ENCODE data around the gene TSFM.

The TSFM gene

DNA sequence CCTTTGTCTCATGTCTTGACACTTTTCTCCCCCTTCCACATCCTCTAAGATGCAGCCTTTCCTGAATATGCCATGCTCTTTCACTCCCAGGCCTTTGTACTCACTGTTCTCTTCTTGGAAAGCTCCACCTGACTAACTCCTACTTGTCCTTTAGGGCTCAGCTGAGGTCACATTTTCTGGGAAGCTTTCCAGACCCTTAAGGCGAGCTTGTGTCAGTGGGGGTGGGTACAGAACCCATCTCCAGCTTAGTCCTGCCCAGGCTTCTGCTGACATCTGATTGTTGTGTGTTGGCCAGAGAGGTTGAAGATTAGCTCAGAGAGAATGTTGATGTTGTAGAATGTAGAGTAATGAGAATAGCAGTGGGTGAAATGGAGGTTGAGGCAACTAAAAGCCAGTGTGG, 2.9 kb upstream of the TSFM start:
- Histone ChIP-seq H3K4me3 (ENCODE audit: low read depth in 1 of 5, low read length in 5 of 5) (no peak overlapping the region), H3K4me1 (ENCODE audit: control insufficient read depth in 5 of 5, insufficient read depth in 5 of 5, low read length in 5 of 5) (peaks cover 5 to 21% (median 15%) of the 10 kb centered on the region in 5 donors), H3K27ac (ENCODE audit: low read depth, low read length) (no peak overlapping the region), H3K9me3 (ENCODE audit: control insufficient read depth in 5 of 5, low read length in 5 of 5) (no peaks in the 10 kb centered on the region), H3K9ac (ENCODE audit: low read length in 5 of 5) (no peak overlapping the region), H3K36me3 (ENCODE audit: control insufficient read depth in 5 of 5, insufficient read depth in 5 of 5, low read length in 5 of 5) (peaks cover 0 to 19% (median 16%) of the 10 kb centered on the region in 5 donors), H3K27me3 (ENCODE audit: control insufficient read depth in 5 of 5, insufficient read depth in 4 of 5, low read length in 5 of 5) (no peaks in the 10 kb centered on the region)

DNA sequence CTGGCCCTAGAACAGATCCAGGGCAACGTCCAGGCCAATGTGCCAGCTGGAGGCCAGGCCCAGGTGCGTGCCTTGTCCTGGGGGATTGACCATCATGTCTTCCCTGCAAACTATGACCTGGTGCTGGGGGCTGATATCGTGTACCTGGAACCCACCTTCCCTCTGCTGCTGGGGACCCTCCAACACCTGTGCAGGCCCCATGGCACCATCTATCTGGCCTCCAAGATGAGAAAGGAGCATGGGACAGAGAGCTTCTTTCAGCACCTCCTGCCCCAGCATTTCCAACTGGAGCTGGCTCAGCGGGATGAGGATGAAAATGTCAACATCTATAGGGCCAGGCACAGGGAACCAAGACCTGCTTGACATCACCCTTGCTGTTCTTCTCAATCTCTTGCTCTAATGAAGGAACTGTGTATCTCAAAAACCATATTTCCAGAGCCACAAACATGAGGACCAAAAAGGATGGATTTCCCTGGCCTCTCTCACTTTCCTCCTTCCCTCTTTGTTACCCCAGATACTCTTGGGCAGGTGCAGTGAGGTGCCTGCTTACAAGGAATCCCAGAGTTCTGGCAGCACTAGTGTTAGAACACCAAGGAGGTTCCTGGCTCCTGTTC, 2.2 kb upstream of the TSFM start:
- Histone ChIP-seq H3K27me3 (ENCODE audit: control insufficient read depth in 5 of 5, insufficient read depth in 4 of 5, low read length in 5 of 5) (no peaks in the 10 kb centered on the region), H3K9me3 (ENCODE audit: control insufficient read depth in 5 of 5, low read length in 5 of 5) (no peaks in the 10 kb centered on the region), H3K36me3 (ENCODE audit: control insufficient read depth in 5 of 5, insufficient read depth in 5 of 5, low read length in 5 of 5) (peaks cover 0 to 17% (median 15%) of the 10 kb centered on the region in 5 donors), H3K4me3 (ENCODE audit: low read depth in 1 of 5, low read length in 5 of 5) (no peak overlapping the region), H3K4me1 (ENCODE audit: control insufficient read depth in 5 of 5, insufficient read depth in 5 of 5, low read length in 5 of 5) (peaks cover 5 to 21% (median 15%) of the 10 kb centered on the region in 5 donors), H3K9ac (ENCODE audit: low read length in 5 of 5) (no peak overlapping the region), H3K27ac (ENCODE audit: low read depth, low read length) (no peak overlapping the region)

DNA sequence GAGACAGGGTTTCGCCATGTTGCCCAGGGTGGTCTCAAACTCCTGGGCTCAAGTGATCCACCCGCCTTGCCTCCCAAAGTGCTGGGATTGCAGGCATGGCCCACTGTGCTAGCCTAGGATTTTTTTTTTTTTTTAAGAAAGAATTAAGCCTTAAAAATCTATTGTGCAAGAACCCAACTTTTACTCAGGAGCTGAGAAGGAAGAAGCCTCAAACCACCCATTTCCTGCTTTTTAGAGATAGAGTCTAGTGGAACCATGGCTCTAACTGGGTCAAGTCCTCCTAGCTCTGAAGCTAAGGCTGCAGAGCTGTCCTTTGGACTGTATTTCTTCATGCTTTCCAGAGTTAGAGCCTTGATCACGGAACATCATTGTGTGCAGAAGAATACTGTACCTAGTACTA, 1.3 kb upstream of the TSFM start:
- Histone ChIP-seq H3K9ac (ENCODE audit: low read length in 5 of 5) (no peak overlapping the region), H3K4me1 (ENCODE audit: control insufficient read depth in 5 of 5, insufficient read depth in 5 of 5, low read length in 5 of 5) (peaks cover 5 to 21% (median 15%) of the 10 kb centered on the region in 5 donors), H3K36me3 (ENCODE audit: control insufficient read depth in 5 of 5, insufficient read depth in 5 of 5, low read length in 5 of 5) (peaks cover 2 to 23% (median 18%) of the 10 kb centered on the region in 5 donors), H3K4me3 (ENCODE audit: low read depth in 1 of 5, low read length in 5 of 5) (no peak overlapping the region), H3K9me3 (ENCODE audit: control insufficient read depth in 5 of 5, low read length in 5 of 5) (no peaks in the 10 kb centered on the region), H3K27ac (ENCODE audit: low read depth, low read length) (no peak overlapping the region), H3K27me3 (ENCODE audit: control insufficient read depth in 5 of 5, insufficient read depth in 4 of 5, low read length in 5 of 5) (no peaks in the 10 kb centered on the region)

DNA sequence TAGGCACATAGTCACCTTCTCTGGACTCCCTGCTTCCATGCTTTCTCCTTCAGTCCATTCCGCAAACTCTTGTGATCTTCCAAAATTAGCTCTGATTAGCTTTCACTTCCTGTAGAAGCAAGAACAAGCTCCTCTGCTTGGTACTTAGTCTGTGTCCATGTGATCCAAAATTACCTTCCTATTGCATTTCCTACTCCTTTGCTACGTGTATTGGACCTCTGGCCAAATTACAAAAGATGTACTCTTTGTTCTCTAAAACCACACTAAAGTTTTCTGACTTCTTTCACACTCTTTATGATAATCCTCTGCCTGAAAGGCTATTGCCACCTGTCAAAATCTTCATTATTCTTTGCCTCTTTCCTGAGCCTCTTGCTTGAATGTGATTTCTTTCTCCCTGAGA, 786 bp upstream of the TSFM start:
- Histone ChIP-seq H3K4me1 (ENCODE audit: control insufficient read depth in 5 of 5, insufficient read depth in 5 of 5, low read length in 5 of 5) (peaks cover 5 to 21% (median 15%) of the 10 kb centered on the region in 5 donors), H3K9ac (ENCODE audit: low read length in 5 of 5) (no peak overlapping the region), H3K9me3 (ENCODE audit: control insufficient read depth in 5 of 5, low read length in 5 of 5) (no peaks in the 10 kb centered on the region), H3K36me3 (ENCODE audit: control insufficient read depth in 5 of 5, insufficient read depth in 5 of 5, low read length in 5 of 5) (peaks cover 7 to 28% (median 24%) of the 10 kb centered on the region in 5 donors), H3K27me3 (ENCODE audit: control insufficient read depth in 5 of 5, insufficient read depth in 4 of 5, low read length in 5 of 5) (no peaks in the 10 kb centered on the region), H3K4me3 (ENCODE audit: low read depth in 1 of 5, low read length in 5 of 5) (no peak overlapping the region), H3K27ac (ENCODE audit: low read depth, low read length) (no peak overlapping the region)

DNA sequence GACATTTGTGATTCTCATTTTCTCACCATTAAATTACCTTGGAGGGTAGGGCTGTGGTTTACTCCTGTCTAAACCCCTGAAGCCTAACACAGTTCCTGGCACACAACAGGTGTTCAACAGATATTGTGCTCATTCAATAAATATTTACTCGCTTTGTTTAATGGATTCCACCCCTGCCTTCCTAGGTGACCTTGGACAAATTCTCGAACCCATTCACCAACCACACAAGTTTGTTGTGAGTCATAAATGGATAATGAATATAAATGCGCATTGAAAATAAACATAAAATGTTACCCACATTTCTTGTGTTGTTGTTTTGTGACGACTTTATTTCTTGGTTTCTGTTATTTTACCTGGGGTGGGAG, 362 bp upstream of the TSFM start:
- H3K27me3 ChIP-seq (ENCODE audit: control insufficient read depth in 5 of 5, insufficient read depth in 4 of 5, low read length in 5 of 5): no peaks in the 10 kb centered on the region
- peaks cover 5 to 21% (median 15%) of the 10 kb centered on the region in 5 donors for H3K4me1 ChIP-seq (ENCODE audit: control insufficient read depth in 5 of 5, insufficient read depth in 5 of 5, low read length in 5 of 5)
- peak overlapping the region in 1 of 5 donors; percentile 87 for H3K9ac ChIP-seq (ENCODE audit: low read length in 5 of 5)
- H3K36me3 ChIP-seq (ENCODE audit: control insufficient read depth in 5 of 5, insufficient read depth in 5 of 5, low read length in 5 of 5): peaks cover 12 to 32% (median 28%) of the 10 kb centered on the region in 5 donors
- H3K27ac ChIP-seq (ENCODE audit: low read depth, low read length): no peak overlapping the region
- H3K4me3 ChIP-seq (ENCODE audit: low read depth in 1 of 5, low read length in 5 of 5): peak overlapping the region in 3 of 5 donors; percentile 100
- H3K9me3 ChIP-seq (ENCODE audit: control insufficient read depth in 5 of 5, low read length in 5 of 5): no peaks in the 10 kb centered on the region

DNA sequence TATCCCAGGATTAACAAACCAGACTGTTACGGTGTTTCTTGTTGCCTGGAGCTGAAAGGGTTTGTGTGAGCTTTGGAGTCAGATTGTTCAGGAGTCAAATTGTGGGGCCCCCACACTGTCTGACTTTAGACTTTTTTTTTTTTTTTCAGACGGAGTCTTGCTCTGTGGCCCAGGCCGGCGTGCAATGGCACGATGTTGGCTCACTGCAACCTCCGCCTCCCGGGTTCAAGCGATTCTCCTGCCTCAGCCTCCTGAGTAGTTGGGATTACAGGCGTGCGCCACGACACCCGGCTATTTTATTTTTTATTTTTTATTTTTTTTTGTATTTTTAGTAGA, 847 bp downstream of the TSFM start:
- Histone ChIP-seq H3K4me3 (ENCODE audit: low read depth in 1 of 5, low read length in 5 of 5) (peak overlapping the region; percentile 94 to 100 (median 100)), H3K27me3 (ENCODE audit: control insufficient read depth in 5 of 5, insufficient read depth in 4 of 5, low read length in 5 of 5) (no peaks in the 10 kb centered on the region), H3K9ac (ENCODE audit: low read length in 5 of 5) (peak overlapping the region; percentile 87 to 100 (median 92)), H3K27ac (ENCODE audit: low read depth, low read length) (peak overlapping the region; percentile 77), H3K4me1 (ENCODE audit: control insufficient read depth in 5 of 5, insufficient read depth in 5 of 5, low read length in 5 of 5) (peaks cover 5 to 21% (median 15%) of the 10 kb centered on the region in 5 donors), H3K36me3 (ENCODE audit: control insufficient read depth in 5 of 5, insufficient read depth in 5 of 5, low read length in 5 of 5) (peaks cover 13 to 40% (median 31%) of the 10 kb centered on the region in 5 donors), H3K9me3 (ENCODE audit: control insufficient read depth in 5 of 5, low read length in 5 of 5) (no peaks in the 10 kb centered on the region)

DNA sequence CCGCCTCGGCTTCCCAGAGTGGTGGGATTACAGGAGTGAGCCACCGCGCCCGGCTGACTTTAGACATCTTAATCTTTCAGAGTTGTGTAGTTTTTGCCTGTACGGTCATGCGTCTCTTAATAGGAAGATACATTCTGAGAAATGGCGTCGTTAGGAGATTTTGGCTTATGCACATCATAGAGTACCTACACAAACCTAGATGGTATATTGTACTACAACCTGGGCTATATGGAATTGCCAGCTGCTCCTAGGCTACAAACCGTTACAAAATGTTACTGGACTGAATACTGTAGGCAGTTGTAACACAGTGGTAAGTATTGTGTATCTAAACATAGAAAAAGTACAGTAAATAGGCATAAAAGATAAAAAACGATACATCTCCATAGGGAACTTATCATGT, 1.3 kb downstream of the TSFM start:
- peaks cover 13 to 44% (median 33%) of the 10 kb centered on the region in 5 donors for H3K36me3 ChIP-seq (ENCODE audit: control insufficient read depth in 5 of 5, insufficient read depth in 5 of 5, low read length in 5 of 5)
- no peak overlapping the region for H3K27ac ChIP-seq (ENCODE audit: low read depth, low read length)
- H3K9me3 ChIP-seq (ENCODE audit: control insufficient read depth in 5 of 5, low read length in 5 of 5): no peaks in the 10 kb centered on the region
- no peak overlapping the region for H3K9ac ChIP-seq (ENCODE audit: low read length in 5 of 5)
- peaks cover 5 to 21% (median 15%) of the 10 kb centered on the region in 5 donors for H3K4me1 ChIP-seq (ENCODE audit: control insufficient read depth in 5 of 5, insufficient read depth in 5 of 5, low read length in 5 of 5)
- no peaks in the 10 kb centered on the region for H3K27me3 ChIP-seq (ENCODE audit: control insufficient read depth in 5 of 5, insufficient read depth in 4 of 5, low read length in 5 of 5)
- no peak overlapping the region for H3K4me3 ChIP-seq (ENCODE audit: low read depth in 1 of 5, low read length in 5 of 5)

DNA sequence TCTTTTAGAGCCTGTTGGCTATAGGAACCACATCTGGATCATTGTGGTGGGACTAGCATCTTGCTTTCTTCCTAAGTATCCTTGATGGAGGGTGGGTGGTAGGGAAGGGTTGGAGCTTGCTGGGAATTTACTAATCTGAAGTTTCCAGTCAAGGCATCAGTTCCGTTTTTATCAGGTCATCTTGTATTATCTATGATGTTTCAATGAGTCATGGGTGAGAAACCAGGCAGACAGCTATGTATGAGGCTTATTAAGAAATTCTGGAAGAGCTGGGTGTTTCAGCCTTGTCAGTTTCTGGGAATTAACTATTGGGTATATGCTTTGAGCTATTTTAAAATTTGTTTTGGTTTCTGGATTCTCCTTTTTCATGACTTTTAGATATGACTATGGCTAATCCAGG, 11.3 kb downstream of the TSFM start:
- no peaks in the 10 kb centered on the region for H3K4me1 ChIP-seq (ENCODE audit: control insufficient read depth in 5 of 5, insufficient read depth in 5 of 5, low read length in 5 of 5)
- H3K36me3 ChIP-seq (ENCODE audit: control insufficient read depth in 5 of 5, insufficient read depth in 5 of 5, low read length in 5 of 5): peaks cover 35 to 77% (median 59%) of the 10 kb centered on the region in 5 donors
- H3K9ac ChIP-seq (ENCODE audit: low read length in 5 of 5): no peak overlapping the region
- H3K27ac ChIP-seq (ENCODE audit: low read depth, low read length): no peak overlapping the region
- no peaks in the 10 kb centered on the region for H3K9me3 ChIP-seq (ENCODE audit: control insufficient read depth in 5 of 5, low read length in 5 of 5)
- no peak overlapping the region for H3K4me3 ChIP-seq (ENCODE audit: low read depth in 1 of 5, low read length in 5 of 5)
- H3K27me3 ChIP-seq (ENCODE audit: control insufficient read depth in 5 of 5, insufficient read depth in 4 of 5, low read length in 5 of 5): no peaks in the 10 kb centered on the region

DNA sequence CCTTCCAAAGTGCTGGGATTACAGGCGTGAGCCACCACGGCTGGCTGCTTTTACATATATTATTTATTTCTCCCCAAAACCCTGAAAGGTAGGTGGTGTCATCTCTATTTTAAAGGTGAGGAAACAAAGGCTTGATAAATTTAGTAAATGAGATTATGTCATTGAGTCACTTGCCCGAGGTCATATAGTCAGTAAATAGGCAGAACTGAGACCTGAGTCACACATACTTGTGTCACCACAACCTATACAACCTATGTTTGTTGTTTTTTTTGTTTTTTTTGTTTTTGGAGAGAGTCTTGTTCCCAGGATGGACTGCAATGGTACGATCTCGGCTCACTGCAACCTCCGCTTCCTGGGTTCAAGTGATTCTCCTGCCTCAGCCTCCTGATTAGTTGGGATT, 12.8 kb downstream of the TSFM start:
- H3K9ac ChIP-seq (ENCODE audit: low read length in 5 of 5): no peak overlapping the region
- no peak overlapping the region for H3K4me3 ChIP-seq (ENCODE audit: low read depth in 1 of 5, low read length in 5 of 5)
- H3K27me3 ChIP-seq (ENCODE audit: control insufficient read depth in 5 of 5, insufficient read depth in 4 of 5, low read length in 5 of 5): no peaks in the 10 kb centered on the region
- H3K4me1 ChIP-seq (ENCODE audit: control insufficient read depth in 5 of 5, insufficient read depth in 5 of 5, low read length in 5 of 5): no peaks in the 10 kb centered on the region
- H3K27ac ChIP-seq (ENCODE audit: low read depth, low read length): no peak overlapping the region
- peaks cover 44 to 81% (median 64%) of the 10 kb centered on the region in 5 donors for H3K36me3 ChIP-seq (ENCODE audit: control insufficient read depth in 5 of 5, insufficient read depth in 5 of 5, low read length in 5 of 5)
- no peaks in the 10 kb centered on the region for H3K9me3 ChIP-seq (ENCODE audit: control insufficient read depth in 5 of 5, low read length in 5 of 5)

DNA sequence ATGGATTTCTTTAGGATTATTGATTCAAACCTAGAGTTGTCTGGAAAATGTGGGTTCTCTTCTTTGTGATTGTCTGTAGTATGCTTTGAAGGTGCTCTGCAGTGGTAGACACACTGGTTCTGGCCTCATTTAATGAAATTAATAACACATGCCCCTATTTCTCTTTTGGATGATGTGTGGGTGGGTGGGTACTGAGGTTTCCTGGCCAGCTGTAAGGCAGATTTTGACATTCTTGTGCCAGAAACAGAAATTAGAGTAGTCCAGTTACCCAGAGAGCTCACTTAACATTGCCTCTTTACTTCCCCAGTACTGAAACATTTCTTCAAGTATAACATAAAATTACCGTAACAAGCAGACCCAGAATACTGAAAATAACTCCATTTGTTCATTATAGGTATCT, 14.4 kb downstream of the TSFM start:
- Histone ChIP-seq H3K27ac (ENCODE audit: low read depth, low read length) (no peak overlapping the region), H3K9me3 (ENCODE audit: control insufficient read depth in 5 of 5, low read length in 5 of 5) (no peaks in the 10 kb centered on the region), H3K4me1 (ENCODE audit: control insufficient read depth in 5 of 5, insufficient read depth in 5 of 5, low read length in 5 of 5) (no peaks in the 10 kb centered on the region), H3K9ac (ENCODE audit: low read length in 5 of 5) (no peak overlapping the region), H3K27me3 (ENCODE audit: control insufficient read depth in 5 of 5, insufficient read depth in 4 of 5, low read length in 5 of 5) (no peaks in the 10 kb centered on the region), H3K4me3 (ENCODE audit: low read depth in 1 of 5, low read length in 5 of 5) (no peak overlapping the region), H3K36me3 (ENCODE audit: control insufficient read depth in 5 of 5, insufficient read depth in 5 of 5, low read length in 5 of 5) (peaks cover 40 to 90% (median 73%) of the 10 kb centered on the region in 5 donors)
